GM21526 (cell line): Measurements from ENCODE around the gene PIKFYVE.
"Not testable (repeated sequence)": the region's sequence is repeated elsewhere in the genome, so short reads cannot be mapped to it uniquely, and the experiment has no call there.

Source experiments
- ATAC-seq: cut with Tn5 transposase; IDR thresholded peaks from one replicate; pipeline ENCODE4 v1.9.1; 2021; ENCODE audit warnings: moderate library complexity; ENCODE audit not compliant: unreplicated experiment, low FRiP score

Gene PIKFYVE

GRCh38 chr2:208265801-208266552, at the start of gene PIKFYVE:
Gene PIKFYVE (plus strand): TSS chr2:208266255. CDS start chr2:208271520, 5,265 bp downstream.
- ATAC-seq: peak; percentile 84

- ATAC-seq: not testable (repeated sequence)
Measured at GRCh38 chr2:208221873-208222272, 44.2 kb upstream of the PIKFYVE start.

- ATAC-seq: no peak
Measured at GRCh38 chr2:208222351-208222750, 43.7 kb upstream of the PIKFYVE start.

GRCh38 chr2:208224802-208225201, 41.3 kb upstream of the PIKFYVE start:
- no peak for ATAC-seq

GRCh38 chr2:208227581-208228232, 38.3 kb upstream of the PIKFYVE start:
- ATAC-seq: no peak

- no peak for ATAC-seq
Measured at GRCh38 chr2:208228476-208228875, 37.6 kb upstream of the PIKFYVE start.

- ATAC-seq: no peak
Measured at GRCh38 chr2:208234786-208235185, 31.3 kb upstream of the PIKFYVE start.

- no peak for ATAC-seq
Measured at GRCh38 chr2:208235860-208236259, 30.2 kb upstream of the PIKFYVE start.

- no peak for ATAC-seq
Measured at GRCh38 chr2:208239770-208240493, 26.1 kb upstream of the PIKFYVE start.

GRCh38 chr2:208240619-208241209, 25.3 kb upstream of the PIKFYVE start:
- ATAC-seq: no peak

- no peak for ATAC-seq
Measured at GRCh38 chr2:208244422-208244821, 21.6 kb upstream of the PIKFYVE start.

GRCh38 chr2:208245746-208246145, 20.3 kb upstream of the PIKFYVE start:
- ATAC-seq: no peak

GRCh38 chr2:208248601-208249000, 17.5 kb upstream of the PIKFYVE start:
- no peak for ATAC-seq

- ATAC-seq: no peak
Measured at GRCh38 chr2:208249296-208249695, 16.8 kb upstream of the PIKFYVE start.

- no peak for ATAC-seq
Measured at GRCh38 chr2:208250388-208250787, 15.7 kb upstream of the PIKFYVE start.

GRCh38 chr2:208251098-208251497, 15.0 kb upstream of the PIKFYVE start:
- ATAC-seq: no peak

GRCh38 chr2:208252716-208253492, 13.2 kb upstream of the PIKFYVE start:
- no peak for ATAC-seq

- no peak for ATAC-seq
Measured at GRCh38 chr2:208253600-208254117, 12.4 kb upstream of the PIKFYVE start.

GRCh38 chr2:208254118-208254870, 11.8 kb upstream of the PIKFYVE start:
- ATAC-seq: peak; percentile 79
